A673 (cell line): Measurements from ENCODE around the gene QSOX2. TPM values are rescaled to one million over a fixed set of nuclear protein-coding genes. Genes with fewer than 3 reads are reported as not detected.

Experiments
- BruUV-seq: library from RNA; stranded (reverse); fragments of 400-500 nt; replicated peaks from 2 replicates; lab custom pipeline; 2021; lab: Mats Ljungman, UMichigan
- CTCF ChIA-PET: fragments of 300-600 bp; sonication (Branson Sonifier 250); formaldehyde crosslinking; loops from one replicate; lab custom pipeline; 2022; ENCODE audit warnings: antibody characterized with exemption; lab: Charles Lee
- POLR2A ChIA-PET: fragments of 300-600 bp; sonication (Branson Sonifier 250); formaldehyde crosslinking; loops from one replicate; lab custom pipeline; 2022; ENCODE audit warnings: antibody characterized with exemption; ENCODE audit not compliant: low non-redundant PET; lab: Charles Lee
- DNase-seq: peaks from one replicate; pipeline ENCODE4 v3.0.0-alpha.2; 2015; ENCODE audit warnings: low spot score
- H3K27ac ChIP-seq: fragments of 200-600 bp; sonication (generic); 2 replicates; pipeline ENCODE4 v1.5.1; 2016; ENCODE audit warnings: mixed run types, low read depth, mild to moderate bottlenecking, mixed read lengths, antibody characterized with exemption, low read length; ENCODE audit not compliant: poor library complexity, severe bottlenecking
- H3K27me3 ChIP-seq: fragments of 200-600 bp; sonication (generic); replicated peaks from 2 replicates; pipeline ENCODE4 v1.6.1; 2017; ENCODE audit warnings: mixed run types, low read depth, mild to moderate bottlenecking, mixed read lengths, antibody characterized with exemption, low read length; ENCODE audit not compliant: insufficient read depth, poor library complexity
- H3K36me3 ChIP-seq: fragments of 200-600 bp; sonication (generic); 2 replicates; pipeline ENCODE4 v1.6.1; 2016; ENCODE audit warnings: mixed run types, mild to moderate bottlenecking, mixed read lengths, antibody characterized with exemption, low read length; ENCODE audit not compliant: insufficient read depth, poor library complexity, severe bottlenecking
- H3K4me1 ChIP-seq: fragments of 200-600 bp; sonication (generic); 2 replicates; pipeline ENCODE4 v1.6.1; 2017; ENCODE audit warnings: mixed run types, mild to moderate bottlenecking, mixed read lengths, antibody characterized with exemption, low read length; ENCODE audit not compliant: insufficient read depth, poor library complexity, severe bottlenecking
- H3K4me3 ChIP-seq: fragments of 200-600 bp; sonication (generic); 2 replicates; pipeline ENCODE4 v1.5.1; 2016; ENCODE audit warnings: low read depth, mixed run types, mild to moderate bottlenecking, mixed read lengths, low read length; ENCODE audit not compliant: poor library complexity, severe bottlenecking
- H3K9me3 ChIP-seq: fragments of 200-600 bp; sonication (generic); 2 replicates; pipeline ENCODE4 v1.6.1; 2016; ENCODE audit warnings: mixed run types, low read depth, mild to moderate bottlenecking, mixed read lengths, antibody characterized with exemption, low read length; ENCODE audit not compliant: poor library complexity, severe bottlenecking
- CTCF ChIP-seq: fragments of 300-800, 200-600 bp; sonication (generic); conservative IDR thresholded peaks from 2 replicates; pipeline ENCODE4 v1.5.1; 2017; ENCODE audit warnings: low read depth, mild to moderate bottlenecking, antibody characterized with exemption, low read length, moderate library complexity, mixed read lengths
- EZH2 ChIP-seq: fragments of 200-600 bp; sonication (generic); IDR thresholded peaks from 2 replicates; pipeline ENCODE4 v1.6.1; 2017; ENCODE audit warnings: borderline replicate concordance, low read depth, mild to moderate bottlenecking, mixed read lengths, antibody characterized with exemption, low read length; ENCODE audit not compliant: poor library complexity, severe bottlenecking
- intact Hi-C: fragments of 100-400 bp; cut with micrococcal nuclease; formaldehyde crosslinking; loops from one replicate; pipeline ENCODE4 v1.10.0; 2022; ENCODE audit not compliant: unreplicated experiment
- total RNA-seq: library from RNA; stranded (reverse); gene quantifications from 2 replicates; pipeline ENCODE4 v1.2.3, GENCODE V29; 2021

Gene QSOX2
- total RNA-seq, 1 experiment from 2014 or later, result 43.7 TPM

- POLR2A ChIA-PET, result no interaction called here
Measured at GRCh38 chr9:136258786-136259516, 13.3 kb upstream of the QSOX2 start.

GRCh38 chr9:136258299-136258625 is 12.7 kb upstream of the QSOX2 start:
- intact Hi-C loops, result no loop called here
- Histone ChIP-seq H3K36me3 (no peaks in the 10 kb centered on the region), H3K27me3 (no peaks in the 10 kb centered on the region), H3K4me3 (no peak overlapping the region), H3K27ac (no peak overlapping the region), H3K4me1 (no peaks in the 10 kb centered on the region), H3K9me3 (no peaks in the 10 kb centered on the region)
- TF ChIP-seq EZH2, result no peak
- TF ChIP-seq CTCF, result no peak
- ChIA-PET CTCF (no interaction called here), POLR2A (no interaction called here)
- BruUV-seq, result no TSS peak
- no peak for DNase-seq

More at GRCh38 chr9:136258786-136259516, 13.3 kb upstream of the QSOX2 start:
- Histone ChIP-seq H3K9me3 (no peaks in the 10 kb centered on the region), H3K36me3 (no peaks in the 10 kb centered on the region), H3K4me3 (no peak overlapping the region), H3K4me1 (no peaks in the 10 kb centered on the region), H3K27me3 (no peaks in the 10 kb centered on the region), H3K27ac (no peak overlapping the region)
- CTCF ChIA-PET, result no interaction called here
- BruUV-seq, result no TSS peak
- DNase-seq, result no peak
- TF ChIP-seq EZH2 (no peak), CTCF (no peak)
- intact Hi-C loops, result no loop called here

GRCh38 chr9:136257381-136258298 is 12.0 kb upstream of the QSOX2 start:
- TF ChIP-seq CTCF (no peak), EZH2 (no peak)
- no peaks in the 10 kb centered on the region for H3K9me3 ChIP-seq
- no peaks in the 10 kb centered on the region for H3K36me3 ChIP-seq
- DNase-seq, result no peak
- no TSS peak for BruUV-seq
- CTCF ChIA-PET, result no interaction called here
- no peak overlapping the region for H3K4me3 ChIP-seq
- no peaks in the 10 kb centered on the region for H3K27me3 ChIP-seq
- intact Hi-C loops, result no loop called here
- H3K4me1 ChIP-seq, result no peaks in the 10 kb centered on the region
- POLR2A ChIA-PET, result no interaction called here
- no peak overlapping the region for H3K27ac ChIP-seq
